BLaER1 (cell line): ENCODE data around the gene UGT1A1.

Source experiments
- H3K27ac ChIP-seq: shearing (Covaris generic); formaldehyde crosslinking; 2 replicates; pipeline ENCODE4 v1.8.1; 2022
- H3K27me3 ChIP-seq: shearing (Covaris generic); formaldehyde crosslinking; 2 replicates; pipeline ENCODE4 v1.8.1; 2022
- H3K36me3 ChIP-seq: shearing (Covaris generic); formaldehyde crosslinking; 2 replicates; pipeline ENCODE4 v1.8.1; 2022
- H3K4me1 ChIP-seq: shearing (Covaris generic); formaldehyde crosslinking; 2 replicates; pipeline ENCODE4 v1.8.1; 2022
- H3K4me2 ChIP-seq: shearing (Covaris generic); formaldehyde crosslinking; 2 replicates; pipeline ENCODE4 v1.8.1; 2022
- H3K4me3 ChIP-seq: shearing (Covaris generic); formaldehyde crosslinking; 2 replicates; pipeline ENCODE4 v1.8.1; 2022
- H3K9ac ChIP-seq: shearing (Covaris generic); formaldehyde crosslinking; 2 replicates; pipeline ENCODE4 v1.8.1; 2022
- H3K9me3 ChIP-seq: shearing (Covaris generic); formaldehyde crosslinking; 2 replicates; pipeline ENCODE4 v1.8.1; 2022
- H4K20me1 ChIP-seq: shearing (Covaris generic); formaldehyde crosslinking; 2 replicates; pipeline ENCODE4 v1.8.1; 2022
- Cebpa-rat ChIP-seq: shearing (Covaris generic); IDR thresholded peaks from 2 replicates; pipeline ENCODE4 v1.8.1; 2022

Gene UGT1A1

GRCh38 chr2:233756429-233757081 lies 3.5 kb upstream of the UGT1A1 start:
- Histone ChIP-seq H3K9ac (no peak overlapping the region), H3K4me1 (no peaks in the 10 kb centered on the region), H3K9me3 (peaks cover 20% of the 10 kb centered on the region), H3K4me3 (no peak overlapping the region), H3K36me3 (no peaks in the 10 kb centered on the region), H3K27me3 (no peaks in the 10 kb centered on the region), H3K27ac (no peak overlapping the region), H3K4me2 (no peak overlapping the region), H4K20me1 (no peaks in the 10 kb centered on the region)
- TF ChIP-seq Cebpa-rat, result no peak

- Histone ChIP-seq H3K4me2 (no peak overlapping the region), H3K36me3 (no peaks in the 10 kb centered on the region), H3K4me1 (no peaks in the 10 kb centered on the region), H3K9me3 (peaks cover 6% of the 10 kb centered on the region), H3K27me3 (no peaks in the 10 kb centered on the region), H3K27ac (no peak overlapping the region), H3K9ac (no peak overlapping the region), H3K4me3 (no peak overlapping the region), H4K20me1 (no peaks in the 10 kb centered on the region)
- no peak for TF ChIP-seq Cebpa-rat
Observed at GRCh38 chr2:233758141-233758540, 1.9 kb upstream of the UGT1A1 start.

DNA sequence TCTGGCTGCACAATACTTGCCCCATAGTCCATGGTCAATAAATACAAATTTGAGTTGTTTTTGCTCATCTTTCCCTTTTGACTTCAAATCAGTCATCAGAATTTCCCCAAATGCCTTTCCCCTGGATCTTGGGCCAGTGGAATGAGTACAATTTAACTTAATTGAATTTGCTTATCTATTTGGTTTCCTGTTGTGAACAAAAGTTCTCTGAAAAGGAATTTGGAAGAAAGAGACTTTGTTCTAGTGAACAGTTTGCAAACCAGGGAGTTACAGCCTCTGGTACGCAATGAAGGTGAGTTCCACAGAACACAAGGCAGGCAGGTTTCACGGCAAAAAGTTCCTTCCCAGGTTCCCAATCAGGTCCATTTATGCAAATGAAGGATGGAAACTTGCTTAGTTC lies 1.2 kb upstream of the UGT1A1 start:
- Histone ChIP-seq H3K36me3 (no peaks in the 10 kb centered on the region), H3K9me3 (peaks cover 5% of the 10 kb centered on the region; the same call in 1 of the 2 replicates), H4K20me1 (no peaks in the 10 kb centered on the region), H3K27ac (no peak overlapping the region), H3K4me3 (no peak overlapping the region), H3K4me2 (no peak overlapping the region), H3K4me1 (no peaks in the 10 kb centered on the region), H3K9ac (no peak overlapping the region), H3K27me3 (no peaks in the 10 kb centered on the region)
- no peak for TF ChIP-seq Cebpa-rat

- Histone ChIP-seq H4K20me1 (no peaks in the 10 kb centered on the region), H3K4me1 (no peaks in the 10 kb centered on the region), H3K9me3 (no peaks in the 10 kb centered on the region), H3K36me3 (no peaks in the 10 kb centered on the region), H3K27ac (no peak overlapping the region), H3K4me2 (no peak overlapping the region), H3K27me3 (no peaks in the 10 kb centered on the region), H3K4me3 (no peak overlapping the region), H3K9ac (no peak overlapping the region)
- no peak for TF ChIP-seq Cebpa-rat
Observed at GRCh38 chr2:233761040-233761769, 1.1 kb downstream of the UGT1A1 start.

GRCh38 chr2:233764264-233764663 lies 4.2 kb downstream of the UGT1A1 start:
- H3K4me3 ChIP-seq, result no peak overlapping the region
- H3K9me3 ChIP-seq, result no peaks in the 10 kb centered on the region
- H4K20me1 ChIP-seq, result no peaks in the 10 kb centered on the region
- no peaks in the 10 kb centered on the region for H3K27me3 ChIP-seq
- no peak overlapping the region for H3K4me2 ChIP-seq
- H3K4me1 ChIP-seq, result no peaks in the 10 kb centered on the region
- no peaks in the 10 kb centered on the region for H3K36me3 ChIP-seq
- TF ChIP-seq Cebpa-rat, result no peak
- H3K27ac ChIP-seq, result no peak overlapping the region
- H3K9ac ChIP-seq, result no peak overlapping the region

- Histone ChIP-seq H4K20me1 (no peaks in the 10 kb centered on the region), H3K9ac (no peak overlapping the region), H3K36me3 (no peaks in the 10 kb centered on the region), H3K27ac (no peak overlapping the region), H3K4me3 (no peak overlapping the region), H3K4me2 (no peak overlapping the region), H3K9me3 (no peaks in the 10 kb centered on the region), H3K4me1 (no peaks in the 10 kb centered on the region), H3K27me3 (no peaks in the 10 kb centered on the region)
- no peak for TF ChIP-seq Cebpa-rat
Observed at GRCh38 chr2:233764761-233765160, 4.7 kb downstream of the UGT1A1 start.

DNA sequence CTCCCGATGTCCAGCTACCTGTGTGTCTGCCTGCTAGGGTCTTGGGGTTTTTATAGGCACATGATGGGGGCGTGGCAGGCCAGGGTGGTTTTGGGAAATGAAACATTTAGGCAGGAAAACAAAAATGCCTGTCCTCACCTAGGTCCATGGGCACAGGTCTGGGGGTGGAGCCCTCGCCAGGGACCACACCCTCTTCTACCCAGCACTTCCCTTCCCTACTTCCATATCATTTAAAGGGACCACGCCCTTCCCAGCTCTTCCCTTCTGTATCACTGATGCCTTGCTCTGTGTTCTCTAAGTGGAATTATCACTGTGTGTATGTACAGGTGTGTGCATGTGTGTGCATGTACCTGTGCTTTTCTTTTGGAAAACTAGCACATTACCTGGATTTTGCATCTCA lies 6.3 kb downstream of the UGT1A1 start:
- no peaks in the 10 kb centered on the region for H3K4me1 ChIP-seq
- no peaks in the 10 kb centered on the region for H3K36me3 ChIP-seq
- no peaks in the 10 kb centered on the region for H3K27me3 ChIP-seq
- H3K9me3 ChIP-seq, result no peaks in the 10 kb centered on the region
- no peak for TF ChIP-seq Cebpa-rat
- H3K9ac ChIP-seq, result no peak overlapping the region
- no peak overlapping the region for H3K4me3 ChIP-seq
- no peaks in the 10 kb centered on the region for H4K20me1 ChIP-seq
- H3K4me2 ChIP-seq, result no peak overlapping the region
- H3K27ac ChIP-seq, result no peak overlapping the region

GRCh38 chr2:233768076-233768475 lies 8.0 kb downstream of the UGT1A1 start:
- no peaks in the 10 kb centered on the region for H3K4me1 ChIP-seq
- H4K20me1 ChIP-seq, result no peaks in the 10 kb centered on the region
- TF ChIP-seq Cebpa-rat, result no peak
- H3K9me3 ChIP-seq, result no peaks in the 10 kb centered on the region
- H3K4me3 ChIP-seq, result no peak overlapping the region
- H3K36me3 ChIP-seq, result no peaks in the 10 kb centered on the region
- no peak overlapping the region for H3K4me2 ChIP-seq
- H3K27me3 ChIP-seq, result no peaks in the 10 kb centered on the region
- H3K9ac ChIP-seq, result no peak overlapping the region
- H3K27ac ChIP-seq, result no peak overlapping the region

DNA sequence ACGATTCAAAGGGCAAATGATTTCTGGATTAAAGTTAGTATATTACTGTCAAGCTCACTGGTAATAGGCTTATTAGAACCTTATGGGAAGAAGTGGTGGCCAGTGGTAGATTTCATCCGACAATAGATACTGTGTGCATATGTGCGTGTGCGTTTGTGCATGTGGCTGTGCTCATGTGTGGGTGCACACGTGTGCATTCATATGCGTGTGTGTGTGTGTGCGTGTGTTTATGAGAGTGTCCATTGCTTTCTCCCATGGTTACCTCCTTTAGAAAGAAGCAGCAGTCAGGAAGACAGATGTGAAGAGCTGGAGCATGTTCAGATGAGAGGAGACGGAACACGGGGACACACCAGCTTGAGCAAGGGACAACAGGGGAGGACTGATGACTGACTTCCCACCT lies 9.2 kb downstream of the UGT1A1 start:
- Histone ChIP-seq H3K9ac (no peak overlapping the region), H4K20me1 (no peaks in the 10 kb centered on the region), H3K4me2 (no peak overlapping the region), H3K36me3 (no peaks in the 10 kb centered on the region), H3K4me1 (no peaks in the 10 kb centered on the region), H3K27ac (no peak overlapping the region), H3K4me3 (no peak overlapping the region), H3K9me3 (no peaks in the 10 kb centered on the region), H3K27me3 (no peaks in the 10 kb centered on the region)
- no peak for TF ChIP-seq Cebpa-rat

DNA sequence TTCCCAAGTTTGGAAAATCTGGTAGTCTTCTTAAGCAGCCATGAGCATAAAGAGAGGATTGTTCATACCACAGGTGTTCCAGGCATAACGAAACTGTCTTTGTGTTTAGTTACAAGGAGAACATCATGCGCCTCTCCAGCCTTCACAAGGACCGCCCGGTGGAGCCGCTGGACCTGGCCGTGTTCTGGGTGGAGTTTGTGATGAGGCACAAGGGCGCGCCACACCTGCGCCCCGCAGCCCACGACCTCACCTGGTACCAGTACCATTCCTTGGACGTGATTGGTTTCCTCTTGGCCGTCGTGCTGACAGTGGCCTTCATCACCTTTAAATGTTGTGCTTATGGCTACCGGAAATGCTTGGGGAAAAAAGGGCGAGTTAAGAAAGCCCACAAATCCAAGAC lies 12.1 kb downstream of the UGT1A1 start:
- Histone ChIP-seq H3K27me3 (no peaks in the 10 kb centered on the region), H3K9me3 (peaks cover 21% of the 10 kb centered on the region), H3K4me1 (no peaks in the 10 kb centered on the region), H3K4me3 (no peak overlapping the region), H4K20me1 (no peaks in the 10 kb centered on the region), H3K36me3 (no peaks in the 10 kb centered on the region), H3K4me2 (no peak overlapping the region), H3K9ac (no peak overlapping the region), H3K27ac (no peak overlapping the region)
- TF ChIP-seq Cebpa-rat, result no peak
